ENCODE measurements around the gene LBP.

LBP gene

GRCh38 chr20:38326309-38326708 lies 20.0 kb upstream of the LBP start:
- no peak for DNase-seq (ENCODE audit: low read depth in 1 of 2, low spot score in 1 of 2)
- Histone ChIP-seq H3K27ac (replicated peaks) (no peak overlapping the region), H3K27me3 (ENCODE audit: insufficient read depth, poor library complexity, severe bottlenecking) (no peaks in the 10 kb centered on the region), H3K4me3 (replicated peaks; ENCODE audit: insufficient read depth, low read length) (no peak overlapping the region)
- TF ChIP-seq GABPA (IDR thresholded peaks at IDR 0.05; ENCODE audit: low read depth), result no peak
- no peak for TF ChIP-seq REST (IDR thresholded peaks at IDR 0.05; ENCODE audit: insufficient replicate concordance, low read depth)
- no peak for TF ChIP-seq CTCF (IDR thresholded peaks at IDR 0.05; ENCODE audit: insufficient read depth, low read length)
- no peak for TF ChIP-seq SPI1 (IDR thresholded peaks at IDR 0.05; ENCODE audit: borderline replicate concordance, low read depth)
- no peak for TF ChIP-seq POLR2AphosphoS5 (IDR thresholded peaks at IDR 0.05; ENCODE audit: low read depth)

- Histone ChIP-seq H3K27me3 (ENCODE audit: insufficient read depth, poor library complexity, severe bottlenecking) (no peaks in the 10 kb centered on the region), H3K4me3 (replicated peaks; ENCODE audit: insufficient read depth, low read length) (no peak overlapping the region), H3K27ac (replicated peaks) (no peak overlapping the region)
- no peak for DNase-seq (ENCODE audit: low read depth in 1 of 2, low spot score in 1 of 2)
- TF ChIP-seq REST (IDR thresholded peaks at IDR 0.05; ENCODE audit: insufficient replicate concordance, low read depth) (no peak), CTCF (IDR thresholded peaks at IDR 0.05; ENCODE audit: insufficient read depth, low read length) (no peak), SPI1 (IDR thresholded peaks at IDR 0.05; ENCODE audit: borderline replicate concordance, low read depth) (no peak), GABPA (IDR thresholded peaks at IDR 0.05; ENCODE audit: low read depth) (no peak), POLR2AphosphoS5 (IDR thresholded peaks at IDR 0.05; ENCODE audit: low read depth) (no peak)
Observed at GRCh38 chr20:38330638-38331037, 15.6 kb upstream of the LBP start.

GRCh38 chr20:38331245-38331644 lies 15.0 kb upstream of the LBP start:
- no peaks in the 10 kb centered on the region for H3K27me3 ChIP-seq (ENCODE audit: insufficient read depth, poor library complexity, severe bottlenecking)
- no peak for DNase-seq (ENCODE audit: low read depth in 1 of 2, low spot score in 1 of 2)
- peak; percentile 65; the same call in 1 of the 2 replicates for TF ChIP-seq SPI1 (IDR thresholded peaks at IDR 0.05; ENCODE audit: borderline replicate concordance, low read depth)
- no peak for TF ChIP-seq CTCF (IDR thresholded peaks at IDR 0.05; ENCODE audit: insufficient read depth, low read length)
- no peak for TF ChIP-seq REST (IDR thresholded peaks at IDR 0.05; ENCODE audit: insufficient replicate concordance, low read depth)
- TF ChIP-seq GABPA (IDR thresholded peaks at IDR 0.05; ENCODE audit: low read depth), result no peak
- TF ChIP-seq POLR2AphosphoS5 (IDR thresholded peaks at IDR 0.05; ENCODE audit: low read depth), result no peak
- no peak overlapping the region for H3K4me3 ChIP-seq (replicated peaks; ENCODE audit: insufficient read depth, low read length)
- no peak overlapping the region for H3K27ac ChIP-seq (replicated peaks)

Measured in HL-60 (cell line).